NB4 (cell line): Measurements from ENCODE around the gene RAET1G.

ENCODE experiments used
- CTCF ChIP-seq: IDR thresholded peaks from one replicate; pipeline ENCODE4 v1.5.1; 2012; ENCODE audit warnings: low read depth, low read length
- MAX ChIP-seq: IDR thresholded peaks from 2 replicates; pipeline ENCODE4 v1.6.1; 2011; ENCODE audit warnings: low read depth, low read length
- POLR2A ChIP-seq: IDR thresholded peaks from 2 replicates; pipeline ENCODE4 v1.6.1; 2011; ENCODE audit warnings: mild to moderate bottlenecking; ENCODE audit not compliant: insufficient read length; ENCODE audit errors: extremely low read depth

- TF ChIP-seq POLR2A (no peak), CTCF (no peak), MAX (no peak)
These were observed 51.7 kb downstream of the RAET1G start for GRCh38 chr6:149871182-149871581.
